GM23248 (cell line): ENCODE results near the gene ANKRD50.

Experiments
- EZH2 ChIP-seq: fragments of 200-600 bp; sonication (generic); IDR thresholded peaks from 2 replicates; pipeline ENCODE4 v1.6.1; 2018; ENCODE audit warnings: antibody characterized with exemption, mild to moderate bottlenecking; ENCODE audit not compliant: insufficient read depth, poor library complexity, severe bottlenecking
- EZH2phosphoT487 ChIP-seq: fragments of 200-600 bp; sonication (generic); IDR thresholded peaks from 2 replicates; pipeline ENCODE4 v1.6.1; 2018; ENCODE audit warnings: antibody characterized with exemption, moderate library complexity, mild to moderate bottlenecking, low read depth; ENCODE audit not compliant: insufficient read depth

DNA sequence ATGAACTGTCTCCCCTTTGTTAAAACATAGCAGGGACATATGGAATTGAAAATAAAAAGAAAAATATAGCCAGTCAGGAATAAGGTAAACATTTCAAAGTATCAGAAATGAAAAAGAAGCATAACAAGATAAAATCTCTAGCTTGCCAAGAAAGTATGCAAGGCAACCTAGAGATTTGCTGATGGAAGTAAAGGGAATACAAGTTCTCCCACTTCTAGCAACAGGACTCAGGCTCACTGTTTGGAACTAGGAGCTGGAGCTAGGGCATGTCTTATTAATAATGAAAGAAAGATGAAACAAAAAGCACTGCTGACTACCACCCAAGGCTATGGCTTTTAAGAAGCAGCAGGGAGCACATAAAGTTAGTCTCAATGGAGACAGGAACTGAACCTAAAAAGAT, 18.2 kb downstream of the ANKRD50 start:
- TF ChIP-seq EZH2: no peak
- TF ChIP-seq EZH2phosphoT487: no peak
